DMS79 (cell line): Measurements from ENCODE around the gene CPLX1.
A peak's percentile ranks its signal among the peaks of the same experiment; 100 is the strongest.
"Not testable (repeated sequence)": the region's sequence is repeated elsewhere in the genome, so short reads cannot be mapped to it uniquely, and the experiment has no call there.

Experiments
- DNase-seq: peaks from one replicate; lab custom pipeline; 2025; lab: John Stamatoyannopoulos, UW

CPLX1 gene

DNA sequence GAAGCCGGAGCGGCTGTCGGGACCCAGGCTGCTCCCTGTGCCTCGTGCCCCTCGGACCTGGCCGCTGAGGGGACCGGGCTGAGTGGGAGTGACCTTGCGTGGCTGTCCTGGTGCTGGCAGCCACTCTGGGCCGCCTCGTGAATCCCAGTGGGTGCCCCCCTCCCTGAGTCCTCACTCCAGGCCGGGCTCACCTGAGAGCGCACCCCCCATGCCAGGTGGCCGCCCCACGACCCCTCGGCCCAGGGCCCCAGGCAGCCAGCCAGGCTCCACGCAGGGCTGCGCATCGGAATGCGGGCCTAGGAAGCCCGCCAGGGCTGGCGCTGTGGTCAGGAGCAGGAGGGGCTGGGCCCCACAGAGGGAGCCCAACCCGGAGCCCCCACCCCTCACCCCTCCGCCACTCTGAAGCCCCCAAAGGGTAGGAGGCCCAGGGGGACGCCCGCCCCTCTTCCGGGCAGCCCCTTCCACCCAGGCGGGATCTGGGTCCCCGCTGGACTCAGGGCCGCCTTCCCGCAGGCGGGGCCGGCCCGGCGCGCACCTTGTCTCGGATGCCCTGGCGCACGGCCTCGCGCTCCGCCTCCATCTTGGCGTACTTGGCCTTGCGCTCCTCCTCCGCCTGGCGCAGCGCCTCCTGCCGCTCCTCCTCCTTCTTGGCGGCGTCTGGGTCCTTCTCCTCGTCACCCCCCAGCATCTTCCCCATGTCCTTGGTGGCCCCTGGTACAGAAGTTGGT is 33.9 kb downstream of the CPLX1 start:
- DNase-seq, result no peak

- no peak for DNase-seq
Measured at GRCh38 chr4:791252-791897, 34.6 kb downstream of the CPLX1 start.

GRCh38 chr4:790466-790820 is 35.5 kb downstream of the CPLX1 start:
- no peak for DNase-seq

GRCh38 chr4:789571-790465 is 36.1 kb downstream of the CPLX1 start:
- DNase-seq, result no peak

- no peak for DNase-seq
Measured at GRCh38 chr4:788636-789297, 37.2 kb downstream of the CPLX1 start.

GRCh38 chr4:788006-788635 is 37.8 kb downstream of the CPLX1 start:
- DNase-seq, result no peak

GRCh38 chr4:787561-787981 is 38.4 kb downstream of the CPLX1 start:
- DNase-seq, result no peak

- no peak for DNase-seq
Measured at GRCh38 chr4:786861-787300, 39.0 kb downstream of the CPLX1 start.

DNA sequence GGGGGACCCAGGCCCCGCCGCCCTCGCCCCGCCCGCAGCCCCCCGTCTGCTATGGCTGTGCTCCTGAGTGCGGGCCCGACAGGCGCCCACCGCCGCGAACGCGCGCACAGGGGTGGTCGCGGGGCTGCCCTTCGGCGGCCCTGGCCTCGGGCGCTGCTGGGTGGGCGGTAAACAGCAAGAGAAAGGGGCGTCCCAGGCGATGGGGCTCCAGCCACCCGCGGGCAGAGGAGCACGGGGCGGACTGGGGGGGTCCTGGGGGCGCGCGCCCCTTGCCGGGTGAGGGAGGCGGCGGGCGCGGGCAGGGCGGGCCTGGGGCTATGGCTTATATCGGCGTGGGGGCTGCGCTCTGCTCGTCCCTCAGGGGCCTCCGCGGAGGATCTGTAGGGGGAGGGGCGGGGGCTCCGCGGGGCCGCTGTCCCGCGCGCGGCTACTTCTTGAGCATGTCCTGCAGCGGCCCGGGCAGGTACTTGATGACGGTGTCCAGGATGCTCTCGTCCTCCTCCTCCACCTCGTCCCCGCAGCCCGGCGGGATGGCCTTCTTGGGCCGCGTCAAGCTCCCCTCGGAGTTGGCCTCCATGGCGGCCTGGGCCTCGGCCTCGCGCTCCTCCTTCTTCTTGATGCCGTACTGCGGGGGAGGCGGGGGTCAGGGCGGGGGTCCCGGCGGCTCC is 39.7 kb downstream of the CPLX1 start:
- DNase-seq, result no peak

- no peak for DNase-seq
Measured at GRCh38 chr4:785332-786073, 40.4 kb downstream of the CPLX1 start.

GRCh38 chr4:784401-785331 is 41.3 kb downstream of the CPLX1 start:
- no peak for DNase-seq

GRCh38 chr4:781493-782216 is 44.3 kb downstream of the CPLX1 start:
- DNase-seq, result peak; percentile 88

DNA sequence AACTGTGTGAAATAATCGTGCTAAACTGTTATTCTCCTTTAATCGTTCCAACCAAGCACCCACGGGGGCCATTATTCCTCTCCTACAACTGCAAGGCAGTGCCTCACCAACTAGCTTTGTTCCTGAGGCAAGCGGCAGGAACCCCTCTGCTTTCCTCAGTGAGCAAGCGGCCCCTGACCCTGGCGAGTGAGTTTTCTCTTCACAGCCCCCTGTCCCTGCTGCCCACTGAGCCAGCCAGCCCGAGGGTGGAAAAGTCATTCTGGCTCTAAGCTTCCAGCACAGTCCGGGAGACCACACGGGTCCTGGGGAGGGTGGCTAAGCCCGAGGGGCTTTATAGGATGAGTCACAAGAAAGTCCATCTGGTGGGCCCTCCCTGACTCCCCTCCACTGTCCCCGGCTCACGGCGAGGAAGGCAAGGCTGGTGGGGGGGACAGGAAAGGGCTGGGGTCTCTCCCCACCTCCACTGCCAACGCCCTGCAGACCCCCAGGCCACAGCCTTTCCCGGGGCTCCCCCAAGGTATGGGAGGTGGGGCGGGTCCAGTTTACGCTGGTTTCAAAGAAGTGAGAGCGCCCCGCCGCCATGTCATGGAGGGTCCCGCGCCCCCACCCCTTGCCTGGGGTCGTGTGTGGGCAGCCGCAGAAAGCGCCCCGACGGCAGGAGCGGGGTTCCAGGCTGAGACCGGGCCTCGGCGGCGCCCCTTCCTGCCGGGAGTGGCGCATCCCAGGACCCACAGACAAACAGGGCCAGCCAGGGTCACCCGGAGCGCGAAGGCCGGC is 45.0 kb downstream of the CPLX1 start:
- DNase-seq, result no peak

DNA sequence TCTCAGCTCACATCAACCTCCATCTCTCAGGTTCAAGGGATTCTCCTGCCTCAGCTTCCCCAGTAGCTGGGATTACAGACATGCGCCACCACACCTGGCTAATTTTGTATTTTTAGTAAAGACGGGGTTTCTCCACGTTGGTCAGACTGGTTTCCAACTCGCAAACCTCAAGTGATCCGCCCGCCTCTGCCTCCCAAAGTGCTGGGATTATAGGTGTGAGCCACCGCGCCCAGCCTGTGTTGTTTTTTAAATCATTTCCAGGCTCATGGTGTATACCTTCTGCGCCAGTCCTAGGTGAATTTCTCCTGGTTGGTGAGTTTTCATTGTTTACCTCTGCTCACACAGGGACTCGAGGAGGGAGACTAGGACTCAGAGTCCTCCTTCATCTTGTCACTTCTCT is 45.7 kb downstream of the CPLX1 start:
- DNase-seq, result not testable (repeated sequence)

DNA sequence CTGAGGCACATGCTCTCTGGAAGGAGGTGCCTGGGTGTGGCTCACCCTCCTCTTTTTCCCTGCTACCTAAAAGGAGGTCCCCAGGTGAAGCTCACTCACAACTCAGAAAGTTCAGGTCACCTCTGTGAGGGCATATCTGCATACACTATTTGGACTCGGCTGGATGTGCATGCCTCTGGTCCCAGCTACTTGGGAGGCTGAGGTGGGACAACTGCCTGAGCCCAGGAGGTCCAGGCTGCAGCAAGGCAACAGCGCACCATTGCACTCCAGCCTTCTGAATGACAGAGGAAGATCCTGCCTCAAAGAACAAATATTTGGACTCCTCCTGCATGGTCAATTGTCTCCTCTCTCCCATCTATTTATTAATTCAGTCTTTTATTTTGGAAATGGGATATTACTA is 46.4 kb downstream of the CPLX1 start:
- no peak for DNase-seq

- DNase-seq, result no peak
Measured at GRCh38 chr4:777520-778262, 48.2 kb downstream of the CPLX1 start.
